ENCODE measurements around the gene CDC42. TPM values are rescaled to one million over a fixed set of nuclear protein-coding genes. Genes with fewer than 3 reads are reported as not detected.

CDC42 gene
- total and polyA plus RNA-seq, 2 of the 13 experiments (the other 11 are each of a cell fraction or from before 2014, with no cell fraction given): 138 to 237 TPM

DNA sequence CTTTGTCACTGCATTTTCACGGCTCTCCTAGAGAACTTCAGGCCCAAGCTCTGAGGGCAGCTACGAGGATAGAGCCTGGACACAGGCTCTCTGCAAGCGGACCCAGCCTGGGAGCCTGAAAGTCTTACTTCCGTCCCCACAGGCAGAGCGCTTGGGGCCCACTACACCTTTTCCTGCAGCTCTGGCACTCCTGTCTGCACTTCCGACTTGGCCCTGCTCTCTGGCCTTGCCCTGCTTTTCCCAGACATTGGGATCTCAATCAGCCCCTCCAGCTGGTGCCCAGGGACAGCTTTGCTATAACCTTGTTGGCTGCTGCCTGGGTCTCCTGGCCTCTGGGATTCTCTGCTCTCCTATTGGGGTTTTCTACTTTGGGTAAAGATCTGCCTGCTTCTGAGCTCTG, 62.8 kb downstream of the CDC42 start (continued):
- TF ChIP-seq, protein P1, sequence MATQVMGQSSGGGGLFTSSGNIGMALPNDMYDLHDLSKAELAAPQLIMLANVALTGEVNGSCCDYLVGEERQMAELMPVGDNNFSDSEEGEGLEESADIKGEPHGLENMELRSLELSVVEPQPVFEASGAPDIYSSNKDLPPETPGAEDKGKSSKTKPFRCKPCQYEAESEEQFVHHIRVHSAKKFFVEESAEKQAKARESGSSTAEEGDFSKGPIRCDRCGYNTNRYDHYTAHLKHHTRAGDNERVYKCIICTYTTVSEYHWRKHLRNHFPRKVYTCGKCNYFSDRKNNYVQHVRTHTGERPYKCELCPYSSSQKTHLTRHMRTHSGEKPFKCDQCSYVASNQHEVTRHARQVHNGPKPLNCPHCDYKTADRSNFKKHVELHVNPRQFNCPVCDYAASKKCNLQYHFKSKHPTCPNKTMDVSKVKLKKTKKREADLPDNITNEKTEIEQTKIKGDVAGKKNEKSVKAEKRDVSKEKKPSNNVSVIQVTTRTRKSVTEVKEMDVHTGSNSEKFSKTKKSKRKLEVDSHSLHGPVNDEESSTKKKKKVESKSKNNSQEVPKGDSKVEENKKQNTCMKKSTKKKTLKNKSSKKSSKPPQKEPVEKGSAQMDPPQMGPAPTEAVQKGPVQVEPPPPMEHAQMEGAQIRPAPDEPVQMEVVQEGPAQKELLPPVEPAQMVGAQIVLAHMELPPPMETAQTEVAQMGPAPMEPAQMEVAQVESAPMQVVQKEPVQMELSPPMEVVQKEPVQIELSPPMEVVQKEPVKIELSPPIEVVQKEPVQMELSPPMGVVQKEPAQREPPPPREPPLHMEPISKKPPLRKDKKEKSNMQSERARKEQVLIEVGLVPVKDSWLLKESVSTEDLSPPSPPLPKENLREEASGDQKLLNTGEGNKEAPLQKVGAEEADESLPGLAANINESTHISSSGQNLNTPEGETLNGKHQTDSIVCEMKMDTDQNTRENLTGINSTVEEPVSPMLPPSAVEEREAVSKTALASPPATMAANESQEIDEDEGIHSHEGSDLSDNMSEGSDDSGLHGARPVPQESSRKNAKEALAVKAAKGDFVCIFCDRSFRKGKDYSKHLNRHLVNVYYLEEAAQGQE (IDR thresholded peaks at IDR 0.05; ENCODE audit: borderline replicate concordance in 1 of 2, low read depth in 1 of 2, low read length in 2 of 2): no peak
- no peak for TF ChIP-seq SMARCC2 (IDR thresholded peaks at IDR 0.05)
- TF ChIP-seq HNRNPH1 (optimal IDR thresholded peaks at IDR 0.05; ENCODE audit: low read depth, low read length): no peak
- TF ChIP-seq, protein P2, sequence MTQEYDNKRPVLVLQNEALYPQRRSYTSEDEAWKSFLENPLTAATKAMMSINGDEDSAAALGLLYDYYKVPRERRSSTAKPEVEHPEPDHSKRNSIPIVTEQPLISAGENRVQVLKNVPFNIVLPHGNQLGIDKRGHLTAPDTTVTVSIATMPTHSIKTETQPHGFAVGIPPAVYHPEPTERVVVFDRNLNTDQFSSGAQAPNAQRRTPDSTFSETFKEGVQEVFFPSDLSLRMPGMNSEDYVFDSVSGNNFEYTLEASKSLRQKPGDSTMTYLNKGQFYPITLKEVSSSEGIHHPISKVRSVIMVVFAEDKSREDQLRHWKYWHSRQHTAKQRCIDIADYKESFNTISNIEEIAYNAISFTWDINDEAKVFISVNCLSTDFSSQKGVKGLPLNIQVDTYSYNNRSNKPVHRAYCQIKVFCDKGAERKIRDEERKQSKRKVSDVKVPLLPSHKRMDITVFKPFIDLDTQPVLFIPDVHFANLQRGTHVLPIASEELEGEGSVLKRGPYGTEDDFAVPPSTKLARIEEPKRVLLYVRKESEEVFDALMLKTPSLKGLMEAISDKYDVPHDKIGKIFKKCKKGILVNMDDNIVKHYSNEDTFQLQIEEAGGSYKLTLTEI (CRISPR knock-in tag; conservative IDR thresholded peaks at IDR 0.05): no peak
- no peak for TF ChIP-seq ATAD3A (CRISPR knock-in tag; IDR thresholded peaks at IDR 0.05)
- no peak for TF ChIP-seq FOXO1 (CRISPR knock-in tag; IDR thresholded peaks at IDR 0.05)
- no peak for TF ChIP-seq ATF7 (IDR thresholded peaks at IDR 0.05)
- TF ChIP-seq ATF7 (CRISPR knock-in tag; IDR thresholded peaks at IDR 0.05): no peak
- TF ChIP-seq, protein P3, sequence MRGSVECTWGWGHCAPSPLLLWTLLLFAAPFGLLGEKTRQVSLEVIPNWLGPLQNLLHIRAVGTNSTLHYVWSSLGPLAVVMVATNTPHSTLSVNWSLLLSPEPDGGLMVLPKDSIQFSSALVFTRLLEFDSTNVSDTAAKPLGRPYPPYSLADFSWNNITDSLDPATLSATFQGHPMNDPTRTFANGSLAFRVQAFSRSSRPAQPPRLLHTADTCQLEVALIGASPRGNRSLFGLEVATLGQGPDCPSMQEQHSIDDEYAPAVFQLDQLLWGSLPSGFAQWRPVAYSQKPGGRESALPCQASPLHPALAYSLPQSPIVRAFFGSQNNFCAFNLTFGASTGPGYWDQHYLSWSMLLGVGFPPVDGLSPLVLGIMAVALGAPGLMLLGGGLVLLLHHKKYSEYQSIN (CRISPR knock-in tag; IDR thresholded peaks at IDR 0.05; ENCODE audit: borderline replicate concordance): no peak
- TF ChIP-seq, protein P4, sequence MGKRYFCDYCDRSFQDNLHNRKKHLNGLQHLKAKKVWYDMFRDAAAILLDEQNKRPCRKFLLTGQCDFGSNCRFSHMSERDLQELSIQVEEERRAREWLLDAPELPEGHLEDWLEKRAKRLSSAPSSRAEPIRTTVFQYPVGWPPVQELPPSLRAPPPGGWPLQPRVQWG (CRISPR knock-in tag; IDR thresholded peaks at IDR 0.05; ENCODE audit: borderline replicate concordance, low read depth): no peak
- no peak for TF ChIP-seq MED1 (CRISPR knock-in tag; IDR thresholded peaks at IDR 0.05)

Measured in HepG2 (cell line).